Mammary epithelial cell (primary cell): ENCODE results near the gene PCDHGA8.

ENCODE experiments used
- EZH2 ChIP-seq: IDR thresholded peaks from 2 replicates; pipeline ENCODE4 v1.6.1; 2012; ENCODE audit warnings: low read length, inconsistent platforms, borderline replicate concordance
- TF ChIP-seq, protein P1 (sequence below), 2 donors: IDR thresholded peaks in 1 of 2; conservative IDR thresholded peaks in 1 of 2; 2 replicates each; pipeline ENCODE4 v1.5.1; 2011 to 2012; ENCODE audit warnings: inconsistent platforms in 2 of 2, low read length in 2 of 2, mild to moderate bottlenecking in 2 of 2, control low read depth in 1 of 2, low read depth in 1 of 2; ENCODE audit not compliant: insufficient read depth in 1 of 2; ENCODE audit errors: extremely low read depth in 1 of 2

DNA sequence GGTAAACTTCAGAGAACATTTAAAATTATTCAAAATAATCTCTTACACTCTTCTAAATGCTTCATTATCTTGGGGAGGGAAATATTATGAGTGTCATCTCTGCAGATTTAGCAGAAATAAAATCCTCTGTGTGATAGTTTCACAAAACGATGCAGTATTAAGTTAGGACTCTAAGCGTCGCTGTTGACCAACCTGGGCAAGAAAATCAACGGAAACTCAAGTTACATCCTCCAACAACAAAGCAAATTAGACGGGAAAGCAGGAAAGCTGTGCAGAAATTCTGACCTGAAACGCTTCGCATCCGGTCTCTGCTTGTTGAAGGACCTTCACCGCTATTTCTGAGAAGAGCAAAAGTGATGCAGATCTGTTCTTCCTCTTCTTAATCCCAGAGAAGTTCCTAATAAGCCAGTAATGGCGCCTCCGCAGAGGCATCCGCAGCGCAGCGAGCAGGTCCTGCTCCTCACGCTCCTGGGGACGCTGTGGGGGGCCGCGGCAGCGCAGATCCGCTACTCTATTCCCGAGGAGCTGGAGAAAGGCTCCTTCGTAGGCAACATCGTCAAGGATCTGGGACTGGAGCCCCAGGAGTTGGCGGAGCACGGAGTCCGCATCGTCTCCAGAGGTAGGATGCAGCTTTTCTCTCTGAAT, 18.6 kb upstream of the PCDHGA8 start, which contains the start of gene PCDHGA6:
- TF ChIP-seq, protein P1, sequence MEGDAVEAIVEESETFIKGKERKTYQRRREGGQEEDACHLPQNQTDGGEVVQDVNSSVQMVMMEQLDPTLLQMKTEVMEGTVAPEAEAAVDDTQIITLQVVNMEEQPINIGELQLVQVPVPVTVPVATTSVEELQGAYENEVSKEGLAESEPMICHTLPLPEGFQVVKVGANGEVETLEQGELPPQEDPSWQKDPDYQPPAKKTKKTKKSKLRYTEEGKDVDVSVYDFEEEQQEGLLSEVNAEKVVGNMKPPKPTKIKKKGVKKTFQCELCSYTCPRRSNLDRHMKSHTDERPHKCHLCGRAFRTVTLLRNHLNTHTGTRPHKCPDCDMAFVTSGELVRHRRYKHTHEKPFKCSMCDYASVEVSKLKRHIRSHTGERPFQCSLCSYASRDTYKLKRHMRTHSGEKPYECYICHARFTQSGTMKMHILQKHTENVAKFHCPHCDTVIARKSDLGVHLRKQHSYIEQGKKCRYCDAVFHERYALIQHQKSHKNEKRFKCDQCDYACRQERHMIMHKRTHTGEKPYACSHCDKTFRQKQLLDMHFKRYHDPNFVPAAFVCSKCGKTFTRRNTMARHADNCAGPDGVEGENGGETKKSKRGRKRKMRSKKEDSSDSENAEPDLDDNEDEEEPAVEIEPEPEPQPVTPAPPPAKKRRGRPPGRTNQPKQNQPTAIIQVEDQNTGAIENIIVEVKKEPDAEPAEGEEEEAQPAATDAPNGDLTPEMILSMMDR (conservative IDR thresholded peaks at IDR 0.05 in 1 of 2, IDR thresholded peaks at IDR 0.05 in 1 of 2; ENCODE audit: extremely low read depth in 1 of 2, insufficient read depth in 1 of 2, low read depth in 1 of 2, low read length in 2 of 2) = peak; percentile 61 to 65
- no peak for TF ChIP-seq EZH2
